Measurements from ENCODE around the gene GPR18. TPM values are rescaled to one million over a fixed set of nuclear protein-coding genes. Genes with fewer than 3 reads are reported as not detected.

Gene GPR18
- total RNA-seq, 1 experiment from 2014 or later, result not detected

- H4K5ac ChIP-seq (ENCODE audit: insufficient read length, low read depth, low read length), result no peak overlapping the region
- no peak overlapping the region for H3K27ac ChIP-seq (ENCODE audit: insufficient read length, low read depth, low read length)
- H2AFZ ChIP-seq (ENCODE audit: low read length), result no peak overlapping the region
- H2BK120ac ChIP-seq (ENCODE audit: low read depth, low read length, poor library complexity, severe bottlenecking), result no peak overlapping the region
- H2BK15ac ChIP-seq (ENCODE audit: low read depth, low read length), result no peak overlapping the region
- no peak overlapping the region for H3K9ac ChIP-seq (ENCODE audit: extremely low read depth, insufficient read length, low read length)
- H2AK5ac ChIP-seq (ENCODE audit: insufficient read length, low read length), result no peak overlapping the region
- no peaks in the 10 kb centered on the region for H3K23me2 ChIP-seq (ENCODE audit: insufficient read length, low read depth, low read length, poor library complexity, severe bottlenecking)
- Mint-ChIP-seq H3K4me1 (peaks cover 40 to 46% of the 10 kb centered on the region in 2 experiments), H3K36me3 (ENCODE audit: insufficient read depth in 1 of 3, low read depth in 3 of 3) (peaks cover 9 to 17% (median 11%) of the 10 kb centered on the region in 3 experiments; a peak in 6 of 7 replicates), H3K9me3 (no peaks in the 10 kb centered on the region), H3K4me3 (no peak overlapping the region), H3K27ac (no peak overlapping the region), H3K27me3 (ENCODE audit: low read depth) (no peaks in the 10 kb centered on the region)
- H3K79me1 ChIP-seq (ENCODE audit: insufficient read depth, low read depth, low read length, poor library complexity, severe bottlenecking), result peaks cover 3% of the 10 kb centered on the region
- no peaks in the 10 kb centered on the region for H4K20me1 ChIP-seq (ENCODE audit: control insufficient read depth, insufficient read depth, insufficient read length)
- H3K14ac ChIP-seq (ENCODE audit: insufficient read depth, low read length), result no peak overlapping the region
- no peak overlapping the region for H4K91ac ChIP-seq (ENCODE audit: insufficient read length, low read depth, low read length)
- no peak overlapping the region for H3T11ph ChIP-seq (ENCODE audit: low read length)
- DNase-seq, result no peak
- no peak overlapping the region for H2BK20ac ChIP-seq (ENCODE audit: low read depth, low read length, poor library complexity, severe bottlenecking)
- H3K18ac ChIP-seq (ENCODE audit: insufficient read length, low read depth, low read length), result no peak overlapping the region
- no CpG with 5 or more reads among the region's 2 CpGs for WGBS (ENCODE audit: extremely low coverage, insufficient read length, low lambda C conversion rate)
- H3K23ac ChIP-seq (ENCODE audit: insufficient read length, low read depth, low read length), result no peak overlapping the region
- no peak overlapping the region for H2BK5ac ChIP-seq (ENCODE audit: insufficient read length, low read length)
- TF ChIP-seq CTCF (conservative IDR thresholded peaks at IDR 0.05), result no peak
- peaks cover 16% of the 10 kb centered on the region for H3K79me2 ChIP-seq (ENCODE audit: insufficient read depth, low read length)
- H3K27me3 ChIP-seq (ENCODE audit: insufficient read depth, low read length), result no peaks in the 10 kb centered on the region
- no peak overlapping the region for H4K8ac ChIP-seq (replicated peaks; ENCODE audit: insufficient read length, low read depth, low read length)
- no peak overlapping the region for H3K4ac ChIP-seq (ENCODE audit: low read depth, low read length)
- H2BK12ac ChIP-seq (ENCODE audit: insufficient read length, low read depth, low read length), result no peak overlapping the region
- H3K4me2 ChIP-seq (ENCODE audit: insufficient read depth, insufficient read length, low read length), result no peak overlapping the region
- H3K9me3 ChIP-seq (ENCODE audit: control insufficient read depth, low read depth, low read length), result no peaks in the 10 kb centered on the region
- no peak overlapping the region for H3K56ac ChIP-seq (ENCODE audit: insufficient read length, low read depth, low read length)
- peaks cover 5% of the 10 kb centered on the region; the same call in 1 of the 2 replicates for H3K4me1 ChIP-seq (ENCODE audit: insufficient read depth, low read length)
These were observed 39.2 kb downstream of the GPR18 start for GRCh38 chr13:99218969-99219368.

Measured in H9 (cell line).